Keratinocyte (primary cell): ENCODE results near the gene IL31RA. TPM values are rescaled to one million over a fixed set of nuclear protein-coding genes. Genes with fewer than 3 reads are reported as not detected.
A peak's percentile ranks its signal among the peaks of the same experiment; 100 is the strongest.

ENCODE experiments used
- DNase-seq: peaks from one replicate; pipeline ENCODE4 v3.0.0-alpha.2; 2011; ENCODE audit warnings: low read depth, missing footprints, low spot score
- FAIRE-seq: peaks from 2 replicates; lab custom pipeline; 2011; peaks lifted over from hg19 to GRCh38; lab: Jason Lieb, UNC
- H2AFZ ChIP-seq: 2 replicates; pipeline ENCODE4 v1.6.0; 2012; ENCODE audit warnings: low read length, control low read depth, inconsistent platforms; ENCODE audit not compliant: control insufficient read depth
- H3K27ac ChIP-seq: 2 replicates; pipeline ENCODE4 v1.5.1; 2011; ENCODE audit warnings: low read length; ENCODE audit not compliant: control insufficient read depth, insufficient read depth
- H3K27me3 ChIP-seq: 3 replicates; pipeline ENCODE4 v1.6.0; 2011; ENCODE audit warnings: low read length; ENCODE audit not compliant: control insufficient read depth, insufficient read depth; ENCODE audit errors: extremely low read depth
- H3K36me3 ChIP-seq, 2 experiments: 2 replicates in 1 of 2; 3 replicates in 1 of 2; pipeline ENCODE4 v1.5.1; 2011; ENCODE audit warnings: low read length in 2 of 2, mild to moderate bottlenecking in 1 of 2; ENCODE audit not compliant: control insufficient read depth in 2 of 2, insufficient read depth in 2 of 2; ENCODE audit errors: extremely low read depth in 1 of 2
- H3K4me1 ChIP-seq: 3 replicates; pipeline ENCODE4 v1.5.1; 2011; ENCODE audit warnings: low read length; ENCODE audit not compliant: control insufficient read depth, insufficient read depth; ENCODE audit errors: extremely low read depth
- H3K4me2 ChIP-seq: 3 replicates; pipeline ENCODE4 v1.6.0; 2011; ENCODE audit warnings: low read depth, low read length; ENCODE audit not compliant: control insufficient read depth, insufficient read depth; ENCODE audit errors: extremely low read depth
- H3K4me3 ChIP-seq, 3 experiments: fragments of 200-600 bp in 1 of 3; sonication (generic) in 1 of 3; 2 replicates in 2 of 3; 3 replicates in 1 of 3; pipeline ENCODE4 v1.5.1; 2011 to 2016; ENCODE audit warnings: low read length in 3 of 3, mild to moderate bottlenecking in 3 of 3, control low read depth in 2 of 3, inconsistent platforms in 1 of 3, low read depth in 1 of 3, mixed read lengths in 1 of 3, mixed run types in 1 of 3, moderate library complexity in 1 of 3; ENCODE audit not compliant: control insufficient read depth in 2 of 3, insufficient read depth in 2 of 3; ENCODE audit errors: extremely low read depth in 1 of 3
- H3K79me2 ChIP-seq: 2 replicates; pipeline ENCODE4 v1.6.0; 2012; ENCODE audit warnings: low read length; ENCODE audit not compliant: control insufficient read depth, insufficient read depth
- H3K9ac ChIP-seq: 3 replicates; pipeline ENCODE4 v1.6.0; 2011; ENCODE audit warnings: low read length; ENCODE audit not compliant: control insufficient read depth, insufficient read depth; ENCODE audit errors: extremely low read depth
- H3K9me1 ChIP-seq: 3 replicates; pipeline ENCODE4 v1.6.0; 2011; ENCODE audit warnings: low read length; ENCODE audit not compliant: control insufficient read depth, insufficient read depth; ENCODE audit errors: extremely low read depth
- H3K9me3 ChIP-seq: 2 replicates; pipeline ENCODE4 v1.5.1; 2012; ENCODE audit warnings: low read depth, low read length; ENCODE audit not compliant: control insufficient read depth
- H4K20me1 ChIP-seq: 3 replicates; pipeline ENCODE4 v1.6.0; 2011; ENCODE audit warnings: low read length; ENCODE audit not compliant: control insufficient read depth, insufficient read depth; ENCODE audit errors: extremely low read depth
- EZH2 ChIP-seq: IDR thresholded peaks from one replicate; pipeline ENCODE4 v1.6.1; 2012; ENCODE audit warnings: inconsistent platforms, mild to moderate bottlenecking, low read length, moderate library complexity
- dilution Hi-C: fragments of 300-500 bp; cut with MboI; formaldehyde crosslinking; loops from one replicate; pipeline ENCODE4 v1.7.0; 2020; ENCODE audit warnings: low sequenced_read_pairs; ENCODE audit not compliant: extremely low pct_ligation_motif_present
- polyA plus RNA-seq, 5 experiments: library from polyadenylated mRNA; depleted of rRNA in 3 of 5; stranded (reverse) in 3 of 5; stranded (forward) in 1 of 5; unstranded in 1 of 5; fragments of >200 nt; gene quantifications; 1 replicate in 1 of 5; 2 replicates in 3 of 5; 3 replicates in 1 of 5; pipeline versions ENCODE4 v1.2.1 to v1.2.3, GENCODE V29; 2011 to 2012; ENCODE audit warnings: missing spikeins in 2 of 5, low read depth in 1 of 5, low replicate concordance in 1 of 5
- TF ChIP-seq, protein P1 (sequence below), 3 experiments: IDR thresholded peaks in 1 of 3; conservative IDR thresholded peaks in 1 of 3; optimal IDR thresholded peaks in 1 of 3; 2 replicates in 2 of 3; 3 replicates in 1 of 3; pipeline versions ENCODE3 to v1.5.1; 2011; ENCODE audit warnings: low read length in 3 of 3, mild to moderate bottlenecking in 3 of 3, moderate library complexity in 2 of 3, control low read depth in 1 of 3, inconsistent platforms in 1 of 3; ENCODE audit not compliant: insufficient read depth in 2 of 3; ENCODE audit errors: extremely low read depth in 1 of 3

Gene IL31RA
- polyA plus RNA-seq, 1 donor (not counting 4 experiments of a cell fraction or from before 2014, with no cell fraction given), result 6.0 TPM

DNA sequence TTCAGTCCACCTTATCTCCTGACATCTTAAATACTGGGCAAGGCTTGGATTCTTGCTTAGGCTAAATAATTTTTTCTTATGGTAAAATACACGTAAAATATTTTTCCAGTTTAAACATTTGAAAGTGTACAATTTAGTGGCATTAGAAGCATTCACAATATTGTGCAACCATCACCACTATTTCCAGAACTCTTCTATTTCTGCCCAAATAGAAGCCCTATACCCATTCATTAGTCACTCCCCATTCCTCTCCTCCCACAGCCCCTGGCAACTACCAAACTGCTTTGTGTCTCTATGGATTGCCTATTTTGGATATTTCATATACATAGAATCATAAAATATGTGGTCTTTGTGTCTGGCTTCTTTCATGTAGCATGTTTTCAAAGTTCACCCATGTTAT is 57.6 kb downstream of the IL31RA start:
- Histone ChIP-seq H4K20me1 (no peaks in the 10 kb centered on the region), H3K27me3 (no peaks in the 10 kb centered on the region), H3K27ac (no peak overlapping the region), H3K9ac (no peak overlapping the region), H3K4me2 (no peak overlapping the region), H2AFZ (no peak overlapping the region), H3K9me3 (no peaks in the 10 kb centered on the region), H3K36me3 (peaks cover 3 to 5% of the 10 kb centered on the region in 2 experiments), H3K4me1 (no peaks in the 10 kb centered on the region), H3K4me3 (no peak overlapping the region), H3K9me1 (no peaks in the 10 kb centered on the region), H3K79me2 (no peaks in the 10 kb centered on the region)
- FAIRE-seq, result no peak
- DNase-seq, result no peak
- TF ChIP-seq, protein P1, sequence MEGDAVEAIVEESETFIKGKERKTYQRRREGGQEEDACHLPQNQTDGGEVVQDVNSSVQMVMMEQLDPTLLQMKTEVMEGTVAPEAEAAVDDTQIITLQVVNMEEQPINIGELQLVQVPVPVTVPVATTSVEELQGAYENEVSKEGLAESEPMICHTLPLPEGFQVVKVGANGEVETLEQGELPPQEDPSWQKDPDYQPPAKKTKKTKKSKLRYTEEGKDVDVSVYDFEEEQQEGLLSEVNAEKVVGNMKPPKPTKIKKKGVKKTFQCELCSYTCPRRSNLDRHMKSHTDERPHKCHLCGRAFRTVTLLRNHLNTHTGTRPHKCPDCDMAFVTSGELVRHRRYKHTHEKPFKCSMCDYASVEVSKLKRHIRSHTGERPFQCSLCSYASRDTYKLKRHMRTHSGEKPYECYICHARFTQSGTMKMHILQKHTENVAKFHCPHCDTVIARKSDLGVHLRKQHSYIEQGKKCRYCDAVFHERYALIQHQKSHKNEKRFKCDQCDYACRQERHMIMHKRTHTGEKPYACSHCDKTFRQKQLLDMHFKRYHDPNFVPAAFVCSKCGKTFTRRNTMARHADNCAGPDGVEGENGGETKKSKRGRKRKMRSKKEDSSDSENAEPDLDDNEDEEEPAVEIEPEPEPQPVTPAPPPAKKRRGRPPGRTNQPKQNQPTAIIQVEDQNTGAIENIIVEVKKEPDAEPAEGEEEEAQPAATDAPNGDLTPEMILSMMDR (optimal IDR thresholded peaks at IDR 0.05 in 1 of 3, IDR thresholded peaks at IDR 0.05 in 1 of 3, conservative IDR thresholded peaks at IDR 0.05 in 1 of 3; ENCODE audit: extremely low read depth in 1 of 3, insufficient read depth in 2 of 3, low read length in 3 of 3), result no peak
- TF ChIP-seq EZH2, result no peak
- dilution Hi-C loops, result no loop called here

DNA sequence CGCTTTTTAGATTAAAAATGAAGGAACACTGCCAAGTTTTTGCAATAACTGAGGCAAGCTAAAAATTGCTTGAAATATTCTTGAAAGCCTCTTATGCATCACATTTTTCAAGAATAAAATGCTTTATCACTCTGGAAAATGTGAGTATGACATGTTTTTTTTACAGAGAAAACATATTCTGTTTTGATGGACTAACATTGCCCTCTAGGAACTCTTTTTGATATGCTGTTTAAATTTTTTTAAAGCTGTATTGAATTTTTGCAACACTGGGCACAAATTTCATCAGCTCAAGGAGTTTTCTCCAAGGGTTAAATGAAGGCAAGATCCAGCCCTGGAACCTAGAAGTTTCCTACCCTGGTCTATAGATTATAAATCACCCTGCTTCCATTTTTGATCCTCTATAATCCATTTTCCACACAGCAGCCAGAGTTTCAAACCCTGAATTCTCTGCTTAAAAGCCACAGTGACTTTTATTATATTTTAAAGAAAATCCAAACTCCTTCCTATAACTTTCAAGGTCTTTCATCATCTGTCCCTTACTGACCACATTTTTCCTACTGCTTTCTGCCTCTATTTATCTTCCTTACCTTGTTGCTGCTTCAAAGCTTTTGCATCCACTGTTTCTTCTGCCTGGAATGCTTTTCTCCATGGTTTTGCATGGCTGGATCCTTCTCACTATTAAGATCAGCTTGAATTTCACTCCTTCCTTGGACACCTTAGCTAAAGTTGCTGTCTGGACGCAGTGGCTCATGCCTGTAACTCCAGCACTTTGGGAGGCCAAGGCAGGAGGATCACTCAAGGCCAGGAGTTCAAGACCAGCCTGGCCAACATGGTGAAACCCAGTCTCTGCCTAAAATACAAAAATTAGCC is 60.9 kb downstream of the IL31RA start:
- Histone ChIP-seq H3K4me2 (no peak overlapping the region), H2AFZ (no peak overlapping the region), H3K4me1 (no peaks in the 10 kb centered on the region), H3K79me2 (no peaks in the 10 kb centered on the region), H3K9ac (no peak overlapping the region), H3K27me3 (no peaks in the 10 kb centered on the region), H3K36me3 (peaks cover 1 to 5% of the 10 kb centered on the region in 2 experiments), H3K27ac (peak overlapping the region; percentile 12), H4K20me1 (no peaks in the 10 kb centered on the region), H3K9me3 (no peaks in the 10 kb centered on the region), H3K4me3 (no peak overlapping the region), H3K9me1 (no peaks in the 10 kb centered on the region)
- dilution Hi-C loops, result no loop called here
- DNase-seq (no peak), FAIRE-seq (no peak)
- TF ChIP-seq, protein P1 (optimal IDR thresholded peaks at IDR 0.05 in 1 of 3, IDR thresholded peaks at IDR 0.05 in 1 of 3, conservative IDR thresholded peaks at IDR 0.05 in 1 of 3; ENCODE audit: extremely low read depth in 1 of 3, insufficient read depth in 2 of 3, low read length in 3 of 3), result no peak
- no peak for TF ChIP-seq EZH2
